CD1c-positive myeloid dendritic cell (primary cell): Measurements from ENCODE around the gene DGKB.

ENCODE experiments used
- DNase-seq: peaks from one replicate; pipeline ENCODE4 v3.0.0-alpha.2; 2016; ENCODE audit errors: extremely low spot score

DGKB gene

GRCh38 chr7:14209896-14210484 is 692.6 kb downstream of the DGKB start:
- DNase-seq, result no peak

DNA sequence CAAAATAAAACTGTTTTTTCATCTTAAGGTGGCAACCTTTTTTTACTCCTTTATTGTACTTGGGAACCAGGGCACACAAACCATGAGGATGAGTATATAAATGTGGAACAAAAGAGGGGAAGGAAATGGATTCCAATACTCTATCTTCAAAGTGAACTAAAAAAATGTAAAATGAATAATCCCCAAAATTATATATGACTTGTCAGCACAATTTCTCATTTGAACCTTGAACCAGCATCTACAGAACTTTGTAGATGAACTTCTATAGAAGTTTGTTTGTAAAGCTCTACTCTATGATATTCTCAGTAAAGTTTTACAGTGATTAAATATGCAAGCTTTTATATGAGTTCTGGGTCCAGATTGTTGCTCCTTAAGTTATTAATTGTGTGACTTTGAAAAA is 694.8 kb downstream of the DGKB start:
- no peak for DNase-seq

DNA sequence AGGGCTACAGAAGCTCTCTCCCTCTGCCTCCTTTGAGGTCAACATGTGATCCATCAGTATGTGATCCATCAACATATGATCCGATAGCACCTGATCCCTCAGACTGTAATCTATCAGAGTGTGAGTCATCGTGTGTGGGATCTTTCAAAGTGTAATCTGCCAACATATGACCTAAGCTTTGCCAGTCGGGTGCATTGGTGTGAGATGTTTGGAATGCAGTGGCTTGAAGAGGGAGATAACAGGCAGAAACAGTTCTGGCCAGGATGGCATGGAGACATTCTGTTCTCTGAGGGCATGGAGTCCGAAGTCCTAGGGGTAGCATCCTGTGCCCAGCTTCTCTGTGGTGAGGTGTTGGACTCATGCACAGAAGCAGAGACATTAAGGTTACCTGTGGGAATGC is 695.4 kb downstream of the DGKB start:
- DNase-seq, result no peak

DNA sequence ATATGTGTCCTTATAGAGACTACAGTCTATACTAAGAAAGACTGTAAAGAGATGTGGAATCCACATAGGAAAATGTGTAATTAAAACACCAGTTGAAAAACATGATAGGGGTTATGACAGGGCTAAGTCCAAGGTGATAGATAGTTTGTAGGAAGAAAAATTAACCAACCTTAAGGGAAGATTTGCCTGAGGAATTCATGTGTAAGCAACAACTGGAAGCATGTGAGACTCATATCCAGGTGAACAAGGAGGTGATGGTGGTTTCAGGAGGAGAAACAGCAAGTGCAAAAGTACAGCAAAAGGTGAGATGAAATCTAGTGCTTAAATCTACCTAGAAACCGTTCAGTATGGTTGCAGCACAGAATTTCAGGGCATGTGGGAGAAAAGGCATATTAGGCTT is 696.4 kb downstream of the DGKB start:
- no peak for DNase-seq

DNA sequence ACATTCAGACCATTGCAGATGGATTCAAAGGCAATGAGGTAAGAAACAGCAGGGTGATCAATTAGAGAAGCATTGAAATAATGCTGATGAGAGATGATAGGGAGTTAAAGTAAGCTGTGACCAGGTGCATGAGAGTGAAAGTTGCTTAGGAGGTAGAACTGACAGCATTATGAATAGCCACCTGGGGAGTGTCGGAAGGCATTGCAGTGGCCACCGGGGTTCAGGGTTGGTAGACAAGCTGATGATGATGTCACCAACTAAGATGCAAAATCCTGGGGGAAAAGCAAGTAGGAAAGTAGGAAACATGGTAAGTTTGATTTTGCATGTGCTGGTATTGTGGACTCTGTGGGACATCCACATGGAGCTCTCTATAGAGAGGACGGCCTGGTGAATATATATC is 701.2 kb downstream of the DGKB start:
- DNase-seq, result no peak

- DNase-seq, result no peak
Observed at GRCh38 chr7:14199336-14199735, 703.2 kb downstream of the DGKB start.

GRCh38 chr7:14197280-14197679 is 705.3 kb downstream of the DGKB start:
- no peak for DNase-seq

DNA sequence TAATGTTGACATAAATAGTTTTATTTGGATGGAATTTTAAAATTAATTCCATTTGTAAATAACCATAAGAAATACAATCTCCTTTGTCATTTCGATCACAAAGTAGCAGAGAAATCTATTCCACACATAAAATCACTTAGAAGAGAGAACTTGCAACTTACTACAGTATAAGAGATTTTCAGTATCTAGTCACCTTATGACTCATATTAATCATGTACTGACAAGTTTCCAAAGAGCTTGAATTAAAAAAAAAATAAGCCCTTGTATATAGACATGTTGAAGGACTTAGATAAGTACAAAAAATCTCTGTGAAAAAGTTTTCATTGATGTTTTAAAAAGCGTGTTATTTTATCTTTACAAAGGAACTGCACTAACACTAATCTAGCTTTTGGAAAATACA is 706.0 kb downstream of the DGKB start:
- no peak for DNase-seq

- DNase-seq, result no peak
Observed at GRCh38 chr7:14195871-14196270, 706.7 kb downstream of the DGKB start.

- DNase-seq, result no peak
Observed at GRCh38 chr7:14195079-14195478, 707.5 kb downstream of the DGKB start.

GRCh38 chr7:14191686-14192098 is 710.9 kb downstream of the DGKB start:
- no peak for DNase-seq

DNA sequence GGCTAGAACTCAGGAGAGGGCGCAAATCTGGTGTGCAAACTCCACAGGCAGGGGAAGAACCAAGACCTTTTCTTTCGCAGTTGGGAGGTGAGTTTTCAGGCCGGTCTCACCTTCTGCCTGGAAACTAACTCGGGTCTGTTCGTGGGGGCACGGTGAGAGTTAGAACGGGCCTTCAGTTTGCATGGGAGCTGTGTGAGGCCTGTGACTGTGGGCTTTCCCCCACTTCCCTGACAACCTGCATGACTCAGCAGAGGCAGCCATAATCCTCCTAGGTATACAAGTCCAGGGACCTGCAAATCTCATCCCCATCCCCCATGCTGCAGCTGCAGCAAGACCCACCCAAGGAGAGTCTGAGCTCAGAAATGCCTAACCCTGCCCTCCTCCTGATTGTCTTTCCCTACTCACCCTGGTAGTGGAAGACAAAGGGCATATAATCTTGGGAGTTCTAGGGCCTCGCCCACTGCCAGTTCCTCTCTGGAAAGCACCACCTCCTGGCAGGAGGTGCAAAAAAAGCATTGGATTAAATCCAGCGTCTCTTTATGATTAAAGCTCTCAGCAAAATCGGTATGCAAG is 718.2 kb downstream of the DGKB start:
- DNase-seq, result no peak

DNA sequence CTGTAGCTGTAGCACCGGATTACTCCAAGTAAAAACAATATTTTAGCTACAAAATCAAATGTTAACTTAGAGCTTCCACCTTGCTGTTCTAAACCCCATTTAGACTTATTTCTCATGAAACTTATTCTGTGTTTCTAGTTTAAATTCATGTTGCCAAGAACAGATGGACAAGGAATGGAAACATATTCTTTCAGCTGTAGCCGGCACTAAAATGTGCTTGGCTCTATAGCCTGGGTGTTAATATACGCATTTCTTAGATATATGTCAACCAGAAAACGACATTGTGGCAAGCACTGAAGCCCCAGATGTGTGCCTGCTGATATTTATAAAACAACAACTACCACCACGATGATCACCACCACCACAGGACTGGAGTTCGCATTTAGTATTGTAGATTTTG is 722.8 kb downstream of the DGKB start:
- no peak for DNase-seq

GRCh38 chr7:14177876-14178275 is 724.7 kb downstream of the DGKB start:
- no peak for DNase-seq

DNA sequence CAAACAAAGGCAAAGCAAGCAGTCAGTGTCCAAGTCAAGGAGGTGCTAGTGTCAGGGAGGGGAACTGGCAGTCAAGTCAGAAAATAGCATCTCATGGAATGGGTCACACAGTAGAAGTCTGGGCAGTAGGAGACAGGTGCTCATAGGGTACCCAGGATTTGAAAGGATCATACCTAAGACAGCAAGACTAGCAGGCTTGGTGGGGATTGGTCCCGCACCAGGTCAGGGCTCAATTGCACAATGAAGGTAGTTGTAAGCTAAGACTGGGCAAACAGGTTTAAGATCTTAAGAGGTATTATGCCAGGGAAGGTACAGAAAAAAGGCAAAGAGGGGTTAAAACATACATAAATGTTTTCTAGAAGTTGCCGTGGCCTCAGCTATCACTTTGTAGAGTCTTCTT is 731.7 kb downstream of the DGKB start:
- DNase-seq, result no peak

DNA sequence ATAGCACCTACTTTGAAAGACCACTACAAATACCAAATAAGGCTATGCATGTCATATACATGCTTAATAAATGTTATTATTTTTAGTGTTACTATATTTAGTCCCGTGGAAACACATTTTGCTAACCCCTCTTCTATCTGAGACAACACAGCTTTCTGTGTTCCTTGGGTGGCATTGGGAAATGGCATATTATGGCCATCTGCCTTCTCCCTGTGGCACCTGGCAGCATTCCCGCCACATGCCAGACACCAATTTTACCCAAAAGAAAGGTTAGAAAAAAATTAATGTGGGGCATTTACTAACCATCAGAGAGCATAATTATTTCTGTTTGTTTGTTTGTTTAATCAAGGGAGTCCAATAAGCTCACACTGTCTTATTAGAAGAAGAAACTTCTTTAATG is 744.4 kb downstream of the DGKB start:
- no peak for DNase-seq

DNA sequence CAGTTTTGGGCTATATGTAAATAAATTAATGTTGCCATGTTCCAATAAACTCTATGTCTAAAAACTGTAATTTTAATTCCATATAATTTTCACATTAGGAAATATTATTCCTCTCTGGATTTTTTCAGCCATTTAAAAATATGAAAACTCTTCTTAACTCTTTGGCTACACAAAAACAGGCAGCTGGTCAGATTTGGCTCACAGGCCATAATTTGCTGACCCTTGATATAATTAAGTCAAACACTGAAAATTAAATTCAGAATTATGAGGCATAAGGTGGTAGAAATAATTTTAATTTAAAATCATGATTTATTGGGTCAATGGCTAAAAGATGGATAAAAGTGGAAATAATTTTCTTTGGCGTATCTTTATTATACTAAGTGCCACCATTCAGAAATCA is 746.1 kb downstream of the DGKB start:
- DNase-seq, result no peak

DNA sequence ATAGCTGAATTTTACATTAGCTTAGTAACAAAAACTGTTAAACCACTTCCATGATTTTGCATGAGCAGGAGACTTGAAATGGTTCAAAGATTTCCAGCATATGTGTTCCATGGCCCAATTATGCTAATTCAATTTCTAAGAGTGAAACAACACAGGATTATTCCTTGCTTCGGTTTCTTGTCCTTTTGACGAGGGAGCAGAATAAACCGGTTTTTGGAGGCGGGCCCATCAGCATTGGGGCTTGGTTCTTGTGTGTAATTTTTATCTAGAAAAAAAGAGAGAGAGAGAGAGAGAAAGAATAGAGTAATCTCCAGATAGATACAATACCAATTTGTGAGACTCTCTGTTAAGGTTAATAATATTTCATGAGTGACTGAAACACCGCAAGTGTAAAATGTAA is 753.6 kb downstream of the DGKB start:
- DNase-seq, result no peak

DNA sequence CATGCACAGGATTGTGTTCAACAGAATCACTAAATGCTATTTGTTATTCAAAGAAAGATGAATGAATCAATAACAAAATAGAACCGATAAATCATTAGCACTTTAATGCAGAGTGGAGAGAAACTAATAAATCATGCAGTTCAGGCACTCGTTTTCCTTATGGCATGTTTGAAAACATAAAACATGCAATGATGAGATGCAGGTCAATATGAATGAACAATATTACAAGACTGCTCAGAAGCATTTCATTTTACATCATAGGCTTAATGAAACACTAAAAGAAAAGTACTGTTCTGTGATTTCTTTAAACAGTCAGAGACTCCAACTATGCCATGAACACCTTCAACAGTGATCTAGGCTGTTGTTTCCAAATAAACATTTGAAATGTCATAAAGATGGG is 755.0 kb downstream of the DGKB start:
- DNase-seq, result no peak

GRCh38 chr7:14144538-14144937 is 758.0 kb downstream of the DGKB start:
- no peak for DNase-seq

GRCh38 chr7:14144109-14144508 is 758.4 kb downstream of the DGKB start:
- DNase-seq, result no peak

- no peak for DNase-seq
Observed at GRCh38 chr7:14137676-14138075, 764.9 kb downstream of the DGKB start.

- no peak for DNase-seq
Observed at GRCh38 chr7:14133752-14134151, 768.8 kb downstream of the DGKB start.

DNA sequence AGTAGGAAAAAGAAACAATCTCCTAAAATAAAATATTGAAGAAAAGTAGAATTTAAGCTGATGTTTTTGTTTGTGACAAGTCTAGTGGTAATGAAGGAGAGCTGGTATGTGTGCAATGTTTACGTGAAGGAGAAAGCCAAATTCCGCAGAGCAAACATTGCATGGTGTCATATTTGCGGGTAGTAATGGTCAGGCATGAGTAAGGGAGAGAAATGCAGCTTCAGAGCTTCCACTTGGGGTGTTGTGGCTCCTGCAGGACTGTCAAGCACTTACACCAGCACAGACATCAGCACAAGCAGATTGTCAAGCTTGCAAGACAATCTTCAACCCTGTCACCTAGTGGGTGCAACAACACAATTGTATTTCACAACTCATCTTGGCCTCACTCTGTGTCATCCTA is 776.6 kb downstream of the DGKB start:
- no peak for DNase-seq
